CD4-positive, CD25-positive, alpha-beta regulatory T cell (primary cell): ENCODE data around the gene GSTO2. TPM values are rescaled to one million over a fixed set of nuclear protein-coding genes. Genes with fewer than 3 reads are reported as not detected.

ENCODE experiments used
- ATAC-seq, 2 donors: fragments of 150-1000 bp; cut with Tn5 transposase; one replicate each; pipeline ENCODE4 v1.10.0; 2021; ENCODE audit warnings: low read depth in 2 of 2, moderate number of reproducible peaks in 2 of 2, moderate library complexity in 1 of 2
- DNase-seq, 3 donors: peaks; one replicate each; pipeline versions ENCODE4 v3.0.0 to v3.0.0-alpha.2; 2012 to 2022; ENCODE audit warnings: mixed read lengths in 1 of 3
- H3K27ac ChIP-seq: one replicate; pipeline ENCODE4 v1.7.0; 2013; ENCODE audit warnings: mild to moderate bottlenecking, low read length; ENCODE audit not compliant: insufficient read depth, poor library complexity, severe bottlenecking
- H3K27me3 ChIP-seq: one replicate; pipeline ENCODE4 v1.7.0; 2013; ENCODE audit warnings: low read length; ENCODE audit not compliant: control insufficient read depth, insufficient read depth
- H3K36me3 ChIP-seq: one replicate; pipeline ENCODE4 v1.7.0; 2013; ENCODE audit warnings: mild to moderate bottlenecking, low read length, moderate library complexity; ENCODE audit not compliant: control insufficient read depth, insufficient read depth
- H3K4me1 ChIP-seq: 2 replicates; pipeline ENCODE4 v1.7.0; 2013; ENCODE audit warnings: mild to moderate bottlenecking, low read length; ENCODE audit not compliant: insufficient read depth, control insufficient read depth, poor library complexity, severe bottlenecking
- H3K4me3 ChIP-seq: one replicate; pipeline ENCODE4 v1.7.0; 2013; ENCODE audit warnings: low read depth, mild to moderate bottlenecking, low read length, moderate library complexity
- H3K9me3 ChIP-seq, 2 experiments: 1 replicate in 1 of 2; 2 replicates in 1 of 2; pipeline ENCODE4 v1.7.0; 2013; ENCODE audit warnings: low read length in 2 of 2, mild to moderate bottlenecking in 1 of 2, moderate library complexity in 1 of 2; ENCODE audit not compliant: control insufficient read depth in 2 of 2
- H3K27ac Mint-ChIP-seq, 3 donors: one replicate each; pipeline ENCODE4 v1.8.0; 2020 to 2022; ENCODE audit warnings: mild to moderate bottlenecking in 3 of 3, mixed read lengths in 3 of 3, moderate library complexity in 2 of 3
- H3K27me3 Mint-ChIP-seq: one replicate; pipeline ENCODE4 v1.8.0; 2022; ENCODE audit warnings: mild to moderate bottlenecking, mixed read lengths
- H3K36me3 Mint-ChIP-seq: one replicate; pipeline ENCODE4 v1.8.0; 2020; ENCODE audit warnings: mixed read lengths
- H3K4me1 Mint-ChIP-seq, 4 donors: one replicate each; pipeline ENCODE4 v1.8.0; 2020 to 2022; ENCODE audit warnings: mixed read lengths in 4 of 4, mild to moderate bottlenecking in 1 of 4
- H3K4me3 Mint-ChIP-seq, 4 donors: one replicate each; pipeline ENCODE4 v1.8.0; 2020 to 2022; ENCODE audit warnings: mild to moderate bottlenecking in 4 of 4, mixed read lengths in 4 of 4, moderate library complexity in 3 of 4
- H3K9me3 Mint-ChIP-seq, 7 donors: one replicate each; pipeline ENCODE4 v1.8.0; 2020 to 2022; ENCODE audit warnings: mixed read lengths in 7 of 7, mild to moderate bottlenecking in 3 of 7, moderate library complexity in 2 of 7
- polyA plus RNA-seq, 4 donors: library from polyadenylated mRNA; unstranded; fragments of 300-500 nt; fragmentation: Illumina TruSeq; gene quantifications; one replicate each; pipeline ENCODE4 v1.2.3, GENCODE V29; 2021
- total RNA-seq: library from RNA; stranded (reverse); gene quantifications from one replicate; pipeline ENCODE4 v1.2.3, GENCODE V29; 2022

The GSTO2 gene
- total and polyA plus RNA-seq, 5 donors from 2014 or later: 0.35 to 3.6 (median 1.4) TPM

GRCh38 chr10:104334561-104334960 is 65.6 kb downstream of the GSTO2 start:
- H3K36me3 Mint-ChIP-seq: peaks cover 8% of the 10 kb centered on the region
- H3K4me1 Mint-ChIP-seq: peaks cover 24 to 82% (median 64%) of the 10 kb centered on the region in 4 donors
- H3K27me3 Mint-ChIP-seq: peaks cover 11% of the 10 kb centered on the region
- no peaks in the 10 kb centered on the region for H3K27me3 ChIP-seq
- no peaks in the 10 kb centered on the region for H3K9me3 ChIP-seq
- DNase-seq (no peak), ATAC-seq (no peak)
- peaks cover 11% of the 10 kb centered on the region for H3K36me3 ChIP-seq
- H3K27ac Mint-ChIP-seq: peak overlapping the region; percentile 93 to 96 (median 95)
- H3K4me3 ChIP-seq: peak overlapping the region; percentile 59
- H3K4me3 Mint-ChIP-seq: peak overlapping the region in 3 of 4 donors; percentile 83 to 91 (median 84)
- peaks cover 83% of the 10 kb centered on the region for H3K4me1 ChIP-seq
- H3K9me3 Mint-ChIP-seq: no peaks in the 10 kb centered on the region
- peak overlapping the region; percentile 89 for H3K27ac ChIP-seq

GRCh38 chr10:104334965-104335650 is 66.1 kb downstream of the GSTO2 start:
- Histone ChIP-seq H3K27me3 (peaks cover 1% of the 10 kb centered on the region), H3K4me1 (peaks cover 80% of the 10 kb centered on the region), H3K27ac (peak overlapping the region; percentile 89), H3K36me3 (peaks cover 11% of the 10 kb centered on the region), H3K4me3 (peak overlapping the region; percentile 94), H3K9me3 (no peaks in the 10 kb centered on the region)
- DNase-seq: no peak
- no peak for ATAC-seq
- Mint-ChIP-seq H3K4me3 (peak overlapping the region; percentile 52 to 91 (median 84)), H3K9me3 (no peaks in the 10 kb centered on the region), H3K27me3 (peaks cover 16% of the 10 kb centered on the region), H3K27ac (peak overlapping the region; percentile 93 to 96 (median 95)), H3K4me1 (peaks cover 22 to 80% (median 61%) of the 10 kb centered on the region in 4 donors), H3K36me3 (peaks cover 8% of the 10 kb centered on the region)

- peaks cover 8% of the 10 kb centered on the region for H3K36me3 Mint-ChIP-seq
- peak overlapping the region; percentile 91 to 100 (median 99) for H3K4me3 Mint-ChIP-seq
- peaks cover 11% of the 10 kb centered on the region for H3K36me3 ChIP-seq
- H3K9me3 Mint-ChIP-seq: no peaks in the 10 kb centered on the region
- no peak for ATAC-seq
- H3K9me3 ChIP-seq: no peaks in the 10 kb centered on the region
- peaks cover 20 to 65% (median 46%) of the 10 kb centered on the region in 4 donors for H3K4me1 Mint-ChIP-seq
- peak overlapping the region; percentile 94 for H3K4me3 ChIP-seq
- H3K27ac ChIP-seq: peak overlapping the region; percentile 89
- peak overlapping the region; percentile 95 to 100 (median 96) for H3K27ac Mint-ChIP-seq
- DNase-seq: no peak
- H3K4me1 ChIP-seq: peaks cover 62% of the 10 kb centered on the region
- peaks cover 3% of the 10 kb centered on the region for H3K27me3 ChIP-seq
- H3K27me3 Mint-ChIP-seq: peaks cover 20% of the 10 kb centered on the region
Observed at GRCh38 chr10:104336821-104337467, 68.0 kb downstream of the GSTO2 start.

- Mint-ChIP-seq H3K4me3 (peak overlapping the region; percentile 91 to 100 (median 99)), H3K36me3 (peaks cover 8% of the 10 kb centered on the region), H3K27me3 (peaks cover 20% of the 10 kb centered on the region), H3K27ac (peak overlapping the region; percentile 95 to 100 (median 96)), H3K9me3 (no peaks in the 10 kb centered on the region), H3K4me1 (peaks cover 19 to 59% (median 43%) of the 10 kb centered on the region in 4 donors)
- H3K27ac ChIP-seq: peak overlapping the region; percentile 89
- H3K9me3 ChIP-seq: no peaks in the 10 kb centered on the region
- DNase-seq (peak in 1 of 3 donors; percentile 32), ATAC-seq (peak; percentile 3 to 10)
- peaks cover 8% of the 10 kb centered on the region for H3K36me3 ChIP-seq
- peak overlapping the region; percentile 94 for H3K4me3 ChIP-seq
- peaks cover 3% of the 10 kb centered on the region for H3K27me3 ChIP-seq
- H3K4me1 ChIP-seq: peaks cover 61% of the 10 kb centered on the region
Observed at GRCh38 chr10:104337521-104337984, 68.6 kb downstream of the GSTO2 start.

- H3K4me1 ChIP-seq: peaks cover 55% of the 10 kb centered on the region
- H3K27ac Mint-ChIP-seq: peak within 1 kb of the TSS; percentile 96 to 100 (median 100)
- H3K36me3 ChIP-seq: peaks cover 5% of the 10 kb centered on the region
Observed at GRCh38 chr10:104337985-104338735, 69.2 kb downstream of the GSTO2 start, which contains the start of gene ITPRIP. Gene ITPRIP, minus strand, starts transcription at chr10:104338465. Its CDS starts 22,414 bp downstream, at chr10:104316051.

GRCh38 chr10:104339469-104340110 is 70.6 kb downstream of the GSTO2 start:
- DNase-seq: no peak
- H3K4me1 ChIP-seq: peaks cover 42% of the 10 kb centered on the region
- Mint-ChIP-seq H3K4me3 (peak overlapping the region; percentile 91 to 100 (median 99)), H3K27me3 (peaks cover 20% of the 10 kb centered on the region), H3K36me3 (no peaks in the 10 kb centered on the region), H3K4me1 (peaks cover 19 to 39% (median 29%) of the 10 kb centered on the region in 4 donors), H3K9me3 (no peaks in the 10 kb centered on the region), H3K27ac (peak overlapping the region; percentile 56 to 100 (median 96))
- H3K27ac ChIP-seq: no peak overlapping the region
- no peak for ATAC-seq
- no peaks in the 10 kb centered on the region for H3K9me3 ChIP-seq
- H3K27me3 ChIP-seq: peaks cover 3% of the 10 kb centered on the region
- H3K36me3 ChIP-seq: no peaks in the 10 kb centered on the region
- H3K4me3 ChIP-seq: peak overlapping the region; percentile 82

More at GRCh38 chr10:104337985-104338735, 69.2 kb downstream of the GSTO2 start, which contains the start of gene ITPRIP:
- Histone ChIP-seq H3K9me3 (no peaks in the 10 kb centered on the region), H3K4me3 (peak within 1 kb of the TSS; percentile 94), H3K27me3 (peaks cover 3% of the 10 kb centered on the region), H3K27ac (peak within 1 kb of the TSS; percentile 89)
- H3K4me1 Mint-ChIP-seq: peaks cover 19 to 53% (median 37%) of the 10 kb centered on the region in 4 donors
- H3K27me3 Mint-ChIP-seq: peaks cover 20% of the 10 kb centered on the region
- DNase-seq: peak; percentile 61 to 88 (median 87)
- peak within 1 kb of the TSS; percentile 91 to 100 (median 99) for H3K4me3 Mint-ChIP-seq
- peak; percentile 81 to 83 for ATAC-seq
- no peaks in the 10 kb centered on the region for H3K9me3 Mint-ChIP-seq
- peaks cover 3% of the 10 kb centered on the region for H3K36me3 Mint-ChIP-seq

GRCh38 chr10:104340111-104340526 is 71.1 kb downstream of the GSTO2 start:
- Mint-ChIP-seq H3K4me1 (peaks cover 14 to 33% (median 24%) of the 10 kb centered on the region in 4 donors), H3K27ac (peak overlapping the region in 2 of 3 donors; percentile 26 to 52), H3K27me3 (peaks cover 20% of the 10 kb centered on the region), H3K36me3 (no peaks in the 10 kb centered on the region), H3K9me3 (peaks cover 0 to under 1% (median 0%) of the 10 kb centered on the region in 7 donors), H3K4me3 (peak overlapping the region; percentile 52 to 91 (median 76))
- Histone ChIP-seq H3K4me1 (peaks cover 37% of the 10 kb centered on the region), H3K27ac (no peak overlapping the region), H3K4me3 (no peak overlapping the region), H3K36me3 (no peaks in the 10 kb centered on the region), H3K27me3 (peaks cover 3% of the 10 kb centered on the region), H3K9me3 (no peaks in the 10 kb centered on the region)
- no peak for DNase-seq
- no peak for ATAC-seq
